ENCODE results near the gene MRPL58.

Gene MRPL58

GRCh38 chr17:75011401-75012095 is 922 bp upstream of the MRPL58 start:
- Histone ChIP-seq H3K4me3 (ENCODE audit: insufficient read depth, low read length, poor library complexity, severe bottlenecking) (no peak overlapping the region), H3K27ac (ENCODE audit: low read depth, low read length) (no peak overlapping the region), H3F3A (ENCODE audit: insufficient read depth) (peaks cover 11% of the 10 kb centered on the region)

GRCh38 chr17:75012096-75012345 is 449 bp upstream of the MRPL58 start:
- no peak for TF ChIP-seq CTCF (IDR thresholded peaks at IDR 0.05; ENCODE audit: insufficient read depth, low read length, poor library complexity, severe bottlenecking)
- TF ChIP-seq EZH2phosphoT487 (conservative IDR thresholded peaks at IDR 0.05; ENCODE audit: low read length): no peak
- Histone ChIP-seq H2AFZ (ENCODE audit: low read depth, low read length, severe bottlenecking) (peak overlapping the region; percentile 93), H3K4me2 (ENCODE audit: low read depth, low read length, poor library complexity, severe bottlenecking) (peak overlapping the region; percentile 96), H3F3A (ENCODE audit: insufficient read depth) (peaks cover 11% of the 10 kb centered on the region), H3K9me2 (replicated peaks; ENCODE audit: insufficient read depth, low read length) (no peaks in the 10 kb centered on the region), H3K4me3 (ENCODE audit: insufficient read depth, low read length, poor library complexity, severe bottlenecking) (peak overlapping the region; percentile 73), H3K9me3 (ENCODE audit: insufficient read depth, low read length) (no peaks in the 10 kb centered on the region), H3K27ac (ENCODE audit: low read depth, low read length) (no peak overlapping the region), H4K20me1 (ENCODE audit: low read depth, low read length) (no peaks in the 10 kb centered on the region), H3K79me2 (ENCODE audit: insufficient read depth, low read length) (peaks cover 11% of the 10 kb centered on the region), H3K27me3 (ENCODE audit: low read length) (no peaks in the 10 kb centered on the region), H3K36me3 (ENCODE audit: low read length) (no peaks in the 10 kb centered on the region), H3K9ac (ENCODE audit: low read length) (peak overlapping the region; percentile 74)

More at GRCh38 chr17:75011401-75012095, 922 bp upstream of the MRPL58 start:
- TF ChIP-seq CTCF (IDR thresholded peaks at IDR 0.05; ENCODE audit: insufficient read depth, low read length, poor library complexity, severe bottlenecking) (no peak), EZH2phosphoT487 (conservative IDR thresholded peaks at IDR 0.05; ENCODE audit: low read length) (no peak)
- H3K79me2 ChIP-seq (ENCODE audit: insufficient read depth, low read length): peaks cover 11% of the 10 kb centered on the region
- no peaks in the 10 kb centered on the region for H3K9me3 ChIP-seq (ENCODE audit: insufficient read depth, low read length)
- no peaks in the 10 kb centered on the region for H3K9me2 ChIP-seq (replicated peaks; ENCODE audit: insufficient read depth, low read length)
- H2AFZ ChIP-seq (ENCODE audit: low read depth, low read length, severe bottlenecking): peak overlapping the region; percentile 93
- no peaks in the 10 kb centered on the region for H4K20me1 ChIP-seq (ENCODE audit: low read depth, low read length)
- H3K4me2 ChIP-seq (ENCODE audit: low read depth, low read length, poor library complexity, severe bottlenecking): peak overlapping the region; percentile 96
- H3K27me3 ChIP-seq (ENCODE audit: low read length): no peaks in the 10 kb centered on the region
- peak overlapping the region; percentile 74 for H3K9ac ChIP-seq (ENCODE audit: low read length)
- no peaks in the 10 kb centered on the region for H3K36me3 ChIP-seq (ENCODE audit: low read length)

GRCh38 chr17:75013092-75013559 is 656 bp downstream of the MRPL58 start:
- Histone ChIP-seq H3K4me2 (ENCODE audit: low read depth, low read length, poor library complexity, severe bottlenecking) (peak overlapping the region; percentile 96), H3K36me3 (ENCODE audit: low read length) (no peaks in the 10 kb centered on the region), H3K9me3 (ENCODE audit: insufficient read depth, low read length) (no peaks in the 10 kb centered on the region), H2AFZ (ENCODE audit: low read depth, low read length, severe bottlenecking) (peak overlapping the region; percentile 72), H3K4me3 (ENCODE audit: insufficient read depth, low read length, poor library complexity, severe bottlenecking) (peak overlapping the region; percentile 73), H3F3A (ENCODE audit: insufficient read depth) (peaks cover 11% of the 10 kb centered on the region), H3K27ac (ENCODE audit: low read depth, low read length) (peak overlapping the region; percentile 40), H3K9me2 (replicated peaks; ENCODE audit: insufficient read depth, low read length) (no peaks in the 10 kb centered on the region), H3K79me2 (ENCODE audit: insufficient read depth, low read length) (peaks cover 11% of the 10 kb centered on the region), H3K9ac (ENCODE audit: low read length) (peak overlapping the region; percentile 74), H4K20me1 (ENCODE audit: low read depth, low read length) (no peaks in the 10 kb centered on the region), H3K27me3 (ENCODE audit: low read length) (no peaks in the 10 kb centered on the region)
- TF ChIP-seq EZH2phosphoT487 (conservative IDR thresholded peaks at IDR 0.05; ENCODE audit: low read length) (no peak), CTCF (IDR thresholded peaks at IDR 0.05; ENCODE audit: insufficient read depth, low read length, poor library complexity, severe bottlenecking) (no peak)

Data from SU-DHL-6 (cell line).